Neuronal stem cell (in vitro differentiated cells): ENCODE results near the gene GREM2.

Experiments
- DNase-seq: peaks from one replicate; pipeline ENCODE4 v3.0.0-alpha.2; 2013; ENCODE audit warnings: low spot score
- H2AFZ ChIP-seq: one replicate; pipeline ENCODE4 v1.6.1; 2013; ENCODE audit warnings: mild to moderate bottlenecking, low read length, inconsistent platforms
- H2AK5ac ChIP-seq: 2 replicates; pipeline ENCODE4 v1.6.1; 2013; ENCODE audit warnings: low read depth, mild to moderate bottlenecking, inconsistent platforms, low read length, moderate library complexity, mixed read lengths
- H2BK120ac ChIP-seq: 2 replicates; pipeline ENCODE4 v1.6.1; 2013; ENCODE audit warnings: low read depth, mild to moderate bottlenecking, inconsistent platforms, low read length, moderate library complexity, mixed read lengths
- H2BK12ac ChIP-seq: one replicate; pipeline ENCODE4 v1.6.1; 2013; ENCODE audit warnings: low read length, inconsistent platforms
- H2BK15ac ChIP-seq: 2 replicates; pipeline ENCODE4 v1.6.1; 2013; ENCODE audit warnings: mild to moderate bottlenecking, low read length, inconsistent platforms, mixed read lengths
- H2BK5ac ChIP-seq: one replicate; pipeline ENCODE4 v1.6.1; 2013; ENCODE audit warnings: inconsistent platforms, mild to moderate bottlenecking, low read length, moderate library complexity
- H3K14ac ChIP-seq: one replicate; pipeline ENCODE4 v1.6.1; 2013; ENCODE audit warnings: low read length, inconsistent platforms
- H3K18ac ChIP-seq: 2 replicates; pipeline ENCODE4 v1.6.1; 2013; ENCODE audit warnings: low read length, inconsistent platforms
- H3K23ac ChIP-seq: 2 replicates; pipeline ENCODE4 v1.6.1; 2013; ENCODE audit warnings: low read depth, mild to moderate bottlenecking, mixed read lengths, low read length, inconsistent platforms; ENCODE audit not compliant: poor library complexity
- H3K27ac ChIP-seq: replicated peaks from 3 replicates; pipeline ENCODE4 v1.5.1; 2013; ENCODE audit warnings: low read length, inconsistent platforms
- H3K27me3 ChIP-seq, 3 experiments: 2 replicates each; pipeline ENCODE4 v1.6.1; 2013; ENCODE audit warnings: low read length in 3 of 3, mild to moderate bottlenecking in 2 of 3, inconsistent platforms in 1 of 3, low read depth in 1 of 3, mixed read lengths in 1 of 3, moderate library complexity in 1 of 3; ENCODE audit not compliant: control insufficient read depth in 3 of 3, insufficient read depth in 3 of 3
- H3K36me3 ChIP-seq, 2 donors: replicated peaks in 1 of 2; 2 replicates each; pipeline ENCODE4 v1.6.1; 2013; ENCODE audit warnings: low read length in 2 of 2; ENCODE audit not compliant: control insufficient read depth in 2 of 2, insufficient read depth in 2 of 2
- H3K4ac ChIP-seq: 2 replicates; pipeline ENCODE4 v1.6.1; 2013; ENCODE audit warnings: inconsistent platforms, mild to moderate bottlenecking, low read length, moderate library complexity
- H3K4me1 ChIP-seq, 2 donors: 1 replicate in 1 of 2; 2 replicates in 1 of 2; pipeline ENCODE4 v1.6.1; 2013; ENCODE audit warnings: low read length in 2 of 2, low read depth in 1 of 2; ENCODE audit not compliant: control insufficient read depth in 2 of 2, insufficient read depth in 1 of 2
- H3K4me2 ChIP-seq: one replicate; pipeline ENCODE4 v1.6.1; 2013; ENCODE audit warnings: mild to moderate bottlenecking, low read length, inconsistent platforms; ENCODE audit not compliant: insufficient read depth, poor library complexity, severe bottlenecking
- H3K4me3 ChIP-seq, 2 donors: 2 replicates each; pipeline ENCODE4 v1.5.1; 2013; ENCODE audit warnings: low read length in 2 of 2, mild to moderate bottlenecking in 2 of 2, inconsistent platforms in 1 of 2, moderate library complexity in 1 of 2
- H3K79me1 ChIP-seq: one replicate; pipeline ENCODE4 v1.6.1; 2013; ENCODE audit warnings: low read depth, mild to moderate bottlenecking, inconsistent platforms, low read length, moderate library complexity
- H3K9ac ChIP-seq: one replicate; pipeline ENCODE4 v1.6.1; 2013; ENCODE audit warnings: mild to moderate bottlenecking, low read depth, low read length, inconsistent platforms; ENCODE audit not compliant: poor library complexity
- H3K9me3 ChIP-seq, 2 donors: replicated peaks in 1 of 2; 2 replicates each; pipeline versions ENCODE3 to v1.6.1; 2013; ENCODE audit warnings: low read length in 2 of 2, mild to moderate bottlenecking in 2 of 2, inconsistent platforms in 1 of 2, low read depth in 1 of 2, mixed read lengths in 1 of 2, moderate library complexity in 1 of 2; ENCODE audit not compliant: control insufficient read depth in 2 of 2, insufficient read depth in 1 of 2
- H4K8ac ChIP-seq: one replicate; pipeline ENCODE4 v1.6.1; 2013; ENCODE audit warnings: low read depth, mild to moderate bottlenecking, inconsistent platforms, low read length, moderate library complexity
- H4K91ac ChIP-seq: one replicate; pipeline ENCODE4 v1.6.1; 2013; ENCODE audit warnings: low read length, low read depth, mild to moderate bottlenecking, inconsistent platforms; ENCODE audit not compliant: poor library complexity
- WGBS, 2 donors: extraction: QIAGEN DNeasy Blood & Tissue Kit; methylation state at CpG; one replicate each; pipeline ENCODE4 v1.1.7; 2013; ENCODE audit warnings: missing lambda C conversion rate in 2 of 2, mixed read lengths in 1 of 2; ENCODE audit not compliant: insufficient read length in 2 of 2, insufficient replicate concordance in 1 of 2; ENCODE audit errors: extremely low coverage in 2 of 2; 5-methylcytosine and 5-hydroxymethylcytosine counted together

Gene GREM2

DNA sequence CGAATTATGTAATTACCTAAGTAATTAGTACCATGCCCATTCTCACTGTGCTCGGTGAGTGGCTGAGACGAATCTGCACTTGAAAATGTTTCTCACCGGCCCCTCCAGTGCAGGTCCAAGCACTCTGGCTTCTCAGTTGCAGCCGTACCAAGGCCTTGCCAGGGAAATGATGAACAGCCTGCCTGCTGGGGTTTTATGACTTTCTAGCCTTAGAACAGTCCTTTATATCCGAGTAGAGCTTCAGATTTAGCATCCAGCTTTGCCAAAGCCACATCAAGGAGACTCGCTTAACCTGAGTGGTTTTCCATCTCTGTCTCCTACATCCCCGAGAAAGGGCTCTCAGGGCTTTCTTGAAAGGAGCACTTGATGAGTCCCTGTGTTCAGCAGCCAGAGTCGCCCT, 83.4 kb downstream of the GREM2 start:
- no peak overlapping the region for H2BK120ac ChIP-seq
- no peak overlapping the region for H2AK5ac ChIP-seq
- no peak overlapping the region for H2BK15ac ChIP-seq
- no peak overlapping the region for H3K9ac ChIP-seq
- no peak overlapping the region for H3K27ac ChIP-seq
- H3K23ac ChIP-seq = no peak overlapping the region
- no peak overlapping the region for H3K14ac ChIP-seq
- H3K4me1 ChIP-seq = no peaks in the 10 kb centered on the region
- WGBS, 2 donors = no CpG with 5 or more reads among the region's 9 CpGs
- no peak for DNase-seq
- H3K36me3 ChIP-seq = no peaks in the 10 kb centered on the region
- H3K27me3 ChIP-seq = no peaks in the 10 kb centered on the region
- H3K9me3 ChIP-seq = no peaks in the 10 kb centered on the region
- H4K8ac ChIP-seq = no peak overlapping the region
- no peak overlapping the region for H2BK12ac ChIP-seq
- no peak overlapping the region for H4K91ac ChIP-seq
- no peak overlapping the region for H2BK5ac ChIP-seq
- no peaks in the 10 kb centered on the region for H3K79me1 ChIP-seq
- H3K4me2 ChIP-seq = no peak overlapping the region
- H3K4me3 ChIP-seq = no peak overlapping the region
- H3K4ac ChIP-seq = no peak overlapping the region
- no peak overlapping the region for H3K18ac ChIP-seq
- no peak overlapping the region for H2AFZ ChIP-seq

DNA sequence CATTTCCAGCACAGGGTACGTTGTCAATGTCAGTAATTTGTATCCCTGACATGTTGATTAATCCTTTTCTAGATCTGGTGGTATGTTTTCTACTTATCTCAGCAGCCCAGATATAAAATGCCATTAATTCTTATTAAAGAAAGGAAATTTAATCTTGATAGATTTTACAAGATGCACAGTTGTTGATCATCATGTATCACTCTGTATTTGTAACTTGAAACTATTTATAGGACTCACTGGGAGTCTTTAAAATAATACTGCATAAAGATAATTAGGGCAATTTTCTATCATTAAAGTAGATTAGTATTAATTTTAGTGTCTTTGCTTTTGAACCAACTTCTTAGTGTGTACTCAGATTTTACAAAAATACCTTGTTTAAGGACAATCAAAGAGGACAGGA, 84.9 kb downstream of the GREM2 start:
- H3K27ac ChIP-seq = no peak overlapping the region
- H3K4me3 ChIP-seq = no peak overlapping the region
- no peak overlapping the region for H3K4ac ChIP-seq
- no peaks in the 10 kb centered on the region for H3K27me3 ChIP-seq
- no peaks in the 10 kb centered on the region for H3K79me1 ChIP-seq
- no peak overlapping the region for H3K14ac ChIP-seq
- H4K91ac ChIP-seq = no peak overlapping the region
- H3K9me3 ChIP-seq = no peaks in the 10 kb centered on the region
- H3K36me3 ChIP-seq = no peaks in the 10 kb centered on the region
- H2BK120ac ChIP-seq = no peak overlapping the region
- no peak overlapping the region for H3K18ac ChIP-seq
- WGBS, 2 donors = no CpG with 5 or more reads among the region's 1 CpG
- H3K23ac ChIP-seq = no peak overlapping the region
- no peak overlapping the region for H2BK15ac ChIP-seq
- H3K4me1 ChIP-seq = no peaks in the 10 kb centered on the region
- H2AK5ac ChIP-seq = no peak overlapping the region
- no peak for DNase-seq
- no peak overlapping the region for H4K8ac ChIP-seq
- no peak overlapping the region for H3K9ac ChIP-seq
- H2BK5ac ChIP-seq = no peak overlapping the region
- no peak overlapping the region for H2BK12ac ChIP-seq
- H3K4me2 ChIP-seq = no peak overlapping the region
- H2AFZ ChIP-seq = no peak overlapping the region

DNA sequence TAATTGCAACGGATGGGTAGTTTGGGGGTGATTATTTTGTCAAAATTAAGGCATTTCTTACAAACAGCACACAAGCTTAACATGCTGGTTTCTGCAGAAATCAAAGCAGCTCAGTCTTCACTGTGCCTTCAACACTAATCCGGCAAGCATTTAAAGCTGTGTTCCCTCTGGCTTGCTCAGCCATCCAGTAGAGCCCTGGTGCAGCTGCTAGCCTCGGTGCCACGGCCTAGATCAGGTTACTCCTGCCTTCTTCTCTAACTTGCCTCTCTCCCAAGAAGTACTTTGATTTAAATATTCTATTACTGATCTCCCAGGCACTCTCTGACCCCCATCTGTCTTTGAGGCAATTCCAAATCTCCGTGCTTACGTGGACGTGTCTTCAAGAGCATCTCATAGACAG, 85.6 kb downstream of the GREM2 start:
- H2AK5ac ChIP-seq = no peak overlapping the region
- DNase-seq = peak; percentile 3
- H3K27me3 ChIP-seq = no peaks in the 10 kb centered on the region
- no CpG with 5 or more reads among the region's 7 CpGs for WGBS, 2 donors
- no peak overlapping the region for H4K8ac ChIP-seq
- H3K4me2 ChIP-seq = no peak overlapping the region
- H3K9me3 ChIP-seq = no peaks in the 10 kb centered on the region
- no peak overlapping the region for H3K4ac ChIP-seq
- no peak overlapping the region for H2BK15ac ChIP-seq
- H3K4me1 ChIP-seq = no peaks in the 10 kb centered on the region
- H2AFZ ChIP-seq = no peak overlapping the region
- no peak overlapping the region for H2BK12ac ChIP-seq
- H3K18ac ChIP-seq = no peak overlapping the region
- no peaks in the 10 kb centered on the region for H3K79me1 ChIP-seq
- no peak overlapping the region for H3K27ac ChIP-seq
- no peak overlapping the region for H2BK5ac ChIP-seq
- H3K36me3 ChIP-seq = no peaks in the 10 kb centered on the region
- H3K9ac ChIP-seq = no peak overlapping the region
- H3K14ac ChIP-seq = no peak overlapping the region
- no peak overlapping the region for H2BK120ac ChIP-seq
- H3K23ac ChIP-seq = no peak overlapping the region
- H3K4me3 ChIP-seq = no peak overlapping the region
- no peak overlapping the region for H4K91ac ChIP-seq

DNA sequence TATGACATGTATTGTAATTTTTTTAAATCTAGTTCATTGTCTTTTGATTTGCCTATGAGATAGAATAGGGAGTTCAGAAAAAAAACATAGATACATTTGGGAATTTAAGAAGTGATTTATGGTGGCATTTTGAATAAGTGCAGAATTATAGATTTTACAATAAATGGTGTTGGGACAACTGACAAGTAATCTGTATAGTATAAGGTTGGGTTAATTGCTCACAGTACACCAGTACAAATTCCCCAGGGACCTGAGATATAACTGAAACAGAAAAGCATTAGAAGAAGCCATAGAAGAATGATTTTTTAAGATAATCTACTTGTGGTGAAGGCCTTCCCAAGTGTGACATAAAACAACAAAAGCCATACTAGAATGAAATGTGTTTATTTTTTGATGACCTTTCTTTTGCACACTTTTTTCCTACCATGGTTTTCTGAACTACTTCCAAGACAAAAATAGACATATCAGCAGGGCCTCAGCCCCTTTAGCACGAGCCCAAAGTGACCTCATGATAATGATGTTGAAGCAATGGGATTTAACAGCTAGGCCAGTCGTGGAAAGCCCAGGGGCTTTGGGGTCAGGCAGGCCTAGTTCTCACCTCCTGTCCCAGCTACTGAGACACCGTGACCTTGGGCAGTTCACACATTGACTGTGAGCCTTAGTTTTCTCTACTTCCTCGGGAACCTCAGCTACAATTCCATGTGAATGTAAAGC, 87.4 kb downstream of the GREM2 start:
- Histone ChIP-seq H3K9me3 (no peaks in the 10 kb centered on the region), H3K23ac (no peak overlapping the region), H4K8ac (no peak overlapping the region), H3K4me3 (no peak overlapping the region), H2BK5ac (no peak overlapping the region), H2BK12ac (no peak overlapping the region), H3K79me1 (no peaks in the 10 kb centered on the region), H3K36me3 (no peaks in the 10 kb centered on the region), H3K14ac (no peak overlapping the region), H3K4me1 (no peaks in the 10 kb centered on the region), H3K27ac (no peak overlapping the region), H2AFZ (no peak overlapping the region), H4K91ac (no peak overlapping the region), H2BK15ac (no peak overlapping the region), H2BK120ac (no peak overlapping the region), H3K18ac (no peak overlapping the region), H2AK5ac (no peak overlapping the region), H3K4ac (no peak overlapping the region), H3K9ac (no peak overlapping the region), H3K4me2 (no peak overlapping the region), H3K27me3 (no peaks in the 10 kb centered on the region)
- no peak for DNase-seq
- no CpG with 5 or more reads among the region's 4 CpGs for WGBS, 2 donors
